ENCODE data around the gene POLR2F.

The POLR2F gene

GRCh38 chr22:37953437-37954179 lies at the start of gene POLR2F, which contains the start of gene C22orf23:
Gene POLR2F (plus strand): TSS chr22:37953699. CDS start chr22:37953788, 89 bp downstream.
Gene C22orf23 (minus strand): TSS chr22:37953601. CDS start chr22:37953149, 452 bp downstream.
- H3K4me3 ChIP-seq (ENCODE audit: severe bottlenecking), result peak within 1 kb of the TSS; percentile 71
- H3K9me3 ChIP-seq (ENCODE audit: severe bottlenecking), result no peaks in the 10 kb centered on the region
- H3K27ac ChIP-seq (ENCODE audit: poor library complexity, severe bottlenecking), result no peak within 1 kb of the TSS
- peaks cover 4% of the 10 kb centered on the region for H3K4me1 ChIP-seq (ENCODE audit: insufficient read depth, poor library complexity, severe bottlenecking)
- DNase-seq (ENCODE audit: low spot score), result peak; percentile 93
- TF ChIP-seq CTCF (IDR thresholded peaks at IDR 0.05; ENCODE audit: poor library complexity, severe bottlenecking), result no peak
- peaks cover 22% of the 10 kb centered on the region for H3K36me3 ChIP-seq (ENCODE audit: low read depth)
- H3K27me3 ChIP-seq (ENCODE audit: insufficient read depth, poor library complexity, severe bottlenecking), result no peaks in the 10 kb centered on the region
- ATAC-seq (ENCODE audit: low read depth), result peak; percentile 88

GRCh38 chr22:37904572-37905533 lies 48.6 kb upstream of the POLR2F start:
- ATAC-seq (ENCODE audit: low read depth), result peak; percentile 84
- Histone ChIP-seq H3K36me3 (ENCODE audit: low read depth) (peaks cover 28% of the 10 kb centered on the region), H3K4me1 (ENCODE audit: insufficient read depth, poor library complexity, severe bottlenecking) (peaks cover 13% of the 10 kb centered on the region), H3K27ac (ENCODE audit: poor library complexity, severe bottlenecking) (peak overlapping the region; percentile 99), H3K27me3 (ENCODE audit: insufficient read depth, poor library complexity, severe bottlenecking) (no peaks in the 10 kb centered on the region), H3K9me3 (ENCODE audit: severe bottlenecking) (no peaks in the 10 kb centered on the region), H3K4me3 (ENCODE audit: severe bottlenecking) (peak overlapping the region; percentile 97)
- TF ChIP-seq CTCF (IDR thresholded peaks at IDR 0.05; ENCODE audit: poor library complexity, severe bottlenecking), result no peak
- DNase-seq (ENCODE audit: low spot score), result peak; percentile 95

GRCh38 chr22:37905534-37906363 lies 47.8 kb upstream of the POLR2F start, which contains the start of gene MICALL1:
Gene MICALL1 (plus strand): TSS chr22:37906297. CDS start chr22:37906423, 126 bp downstream.
- Histone ChIP-seq H3K27me3 (ENCODE audit: insufficient read depth, poor library complexity, severe bottlenecking) (no peaks in the 10 kb centered on the region), H3K9me3 (ENCODE audit: severe bottlenecking) (no peaks in the 10 kb centered on the region), H3K4me1 (ENCODE audit: insufficient read depth, poor library complexity, severe bottlenecking) (peaks cover 13% of the 10 kb centered on the region), H3K36me3 (ENCODE audit: low read depth) (peaks cover 37% of the 10 kb centered on the region), H3K27ac (ENCODE audit: poor library complexity, severe bottlenecking) (peak within 1 kb of the TSS; percentile 99), H3K4me3 (ENCODE audit: severe bottlenecking) (peak within 1 kb of the TSS; percentile 97)
- peak; percentile 83 for DNase-seq (ENCODE audit: low spot score)
- peak; percentile 69 for ATAC-seq (ENCODE audit: low read depth)
- peak; percentile 69 for TF ChIP-seq CTCF (IDR thresholded peaks at IDR 0.05; ENCODE audit: poor library complexity, severe bottlenecking)

- Histone ChIP-seq H3K27ac (ENCODE audit: poor library complexity, severe bottlenecking) (peak overlapping the region; percentile 99), H3K4me3 (ENCODE audit: severe bottlenecking) (peak overlapping the region; percentile 97), H3K36me3 (ENCODE audit: low read depth) (peaks cover 44% of the 10 kb centered on the region), H3K9me3 (ENCODE audit: severe bottlenecking) (no peaks in the 10 kb centered on the region), H3K27me3 (ENCODE audit: insufficient read depth, poor library complexity, severe bottlenecking) (no peaks in the 10 kb centered on the region), H3K4me1 (ENCODE audit: insufficient read depth, poor library complexity, severe bottlenecking) (peaks cover 13% of the 10 kb centered on the region)
- DNase-seq (ENCODE audit: low spot score), result no peak
- TF ChIP-seq CTCF (IDR thresholded peaks at IDR 0.05; ENCODE audit: poor library complexity, severe bottlenecking), result peak; percentile 42
- no peak for ATAC-seq (ENCODE audit: low read depth)
These were observed 47.0 kb upstream of the POLR2F start for GRCh38 chr22:37906364-37907008.

All from RWPE2 (cell line).